ENCODE measurements around the gene AS3MT.

- TF ChIP-seq, protein P1, sequence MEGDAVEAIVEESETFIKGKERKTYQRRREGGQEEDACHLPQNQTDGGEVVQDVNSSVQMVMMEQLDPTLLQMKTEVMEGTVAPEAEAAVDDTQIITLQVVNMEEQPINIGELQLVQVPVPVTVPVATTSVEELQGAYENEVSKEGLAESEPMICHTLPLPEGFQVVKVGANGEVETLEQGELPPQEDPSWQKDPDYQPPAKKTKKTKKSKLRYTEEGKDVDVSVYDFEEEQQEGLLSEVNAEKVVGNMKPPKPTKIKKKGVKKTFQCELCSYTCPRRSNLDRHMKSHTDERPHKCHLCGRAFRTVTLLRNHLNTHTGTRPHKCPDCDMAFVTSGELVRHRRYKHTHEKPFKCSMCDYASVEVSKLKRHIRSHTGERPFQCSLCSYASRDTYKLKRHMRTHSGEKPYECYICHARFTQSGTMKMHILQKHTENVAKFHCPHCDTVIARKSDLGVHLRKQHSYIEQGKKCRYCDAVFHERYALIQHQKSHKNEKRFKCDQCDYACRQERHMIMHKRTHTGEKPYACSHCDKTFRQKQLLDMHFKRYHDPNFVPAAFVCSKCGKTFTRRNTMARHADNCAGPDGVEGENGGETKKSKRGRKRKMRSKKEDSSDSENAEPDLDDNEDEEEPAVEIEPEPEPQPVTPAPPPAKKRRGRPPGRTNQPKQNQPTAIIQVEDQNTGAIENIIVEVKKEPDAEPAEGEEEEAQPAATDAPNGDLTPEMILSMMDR (IDR thresholded peaks at IDR 0.05 in 8 of 11, conservative IDR thresholded peaks at IDR 0.05 in 3 of 11), result no peak
- TF ChIP-seq POLR2A (IDR thresholded peaks at IDR 0.05), result no peak
- no peak for TF ChIP-seq POLR2AphosphoS5 (IDR thresholded peaks at IDR 0.05)
Observed at GRCh38 chr10:102935939-102936605, 66.8 kb downstream of the AS3MT start.

All from spleen (tissue), 7 donors.